ENCODE measurements around the gene FAM184B. TPM values are rescaled to one million over a fixed set of nuclear protein-coding genes. Genes with fewer than 3 reads are reported as not detected.

Gene FAM184B
- total RNA-seq, 1 experiment from 2014 or later = 0.47 TPM

DNA sequence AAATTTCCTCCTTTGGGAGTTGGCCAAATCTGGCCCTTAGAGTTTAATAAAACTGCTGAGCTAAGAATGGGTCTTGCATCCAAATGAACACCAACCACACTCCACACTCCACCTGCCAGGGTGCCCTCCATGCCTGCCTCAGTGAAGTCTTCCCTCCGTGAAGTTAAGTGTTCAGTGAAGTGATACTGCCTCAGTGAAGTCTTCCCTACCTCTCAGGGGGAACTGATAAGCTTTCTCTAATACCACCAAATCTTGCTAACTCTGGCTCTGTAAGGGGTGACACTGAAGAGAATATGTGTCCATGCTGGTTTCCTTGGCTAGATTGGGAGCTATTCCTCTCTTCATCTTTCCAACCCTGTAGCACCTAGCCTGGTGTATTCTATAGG is 139.0 kb downstream of the FAM184B start:
- H3K4me1 ChIP-seq (ENCODE audit: insufficient read depth, low read length) = no peaks in the 10 kb centered on the region
- intact Hi-C loops (cut with micrococcal nuclease) = no loop called here
- no peak for TF ChIP-seq EZH2 (IDR thresholded peaks at IDR 0.05; ENCODE audit: low read length, unreplicated experiment)
- no peak for DNase-seq
- POLR2A ChIA-PET (ENCODE audit: unreplicated experiment) = no interaction called here
- H3K4me3 ChIP-seq (ENCODE audit: low read length) = no peak overlapping the region
- H4K20me1 ChIP-seq (ENCODE audit: low read length) = no peaks in the 10 kb centered on the region
- no peak for ATAC-seq
- BruUV-seq (replicated peaks) = no TSS peak
- H3K9ac ChIP-seq (ENCODE audit: low read length) = no peak overlapping the region
- H3K27me3 ChIP-seq (ENCODE audit: low read length) = no peaks in the 10 kb centered on the region
- CTCF ChIA-PET = no interaction called here
- H3K27ac ChIP-seq (ENCODE audit: low read length) = no peak overlapping the region
- H3K79me2 ChIP-seq (ENCODE audit: low read length) = no peaks in the 10 kb centered on the region
- H3K9me2 ChIP-seq (replicated peaks; ENCODE audit: low read length) = no peaks in the 10 kb centered on the region
- no peak overlapping the region for H3K4me2 ChIP-seq (ENCODE audit: low read length)
- no peak overlapping the region for H2AFZ ChIP-seq (ENCODE audit: low read length)
- H3K9me3 ChIP-seq (ENCODE audit: low read length) = no peaks in the 10 kb centered on the region
- H3K36me3 ChIP-seq (ENCODE audit: low read depth, low read length) = no peaks in the 10 kb centered on the region
- H3F3A ChIP-seq (ENCODE audit: low read length, unreplicated experiment) = no peaks in the 10 kb centered on the region

DNA sequence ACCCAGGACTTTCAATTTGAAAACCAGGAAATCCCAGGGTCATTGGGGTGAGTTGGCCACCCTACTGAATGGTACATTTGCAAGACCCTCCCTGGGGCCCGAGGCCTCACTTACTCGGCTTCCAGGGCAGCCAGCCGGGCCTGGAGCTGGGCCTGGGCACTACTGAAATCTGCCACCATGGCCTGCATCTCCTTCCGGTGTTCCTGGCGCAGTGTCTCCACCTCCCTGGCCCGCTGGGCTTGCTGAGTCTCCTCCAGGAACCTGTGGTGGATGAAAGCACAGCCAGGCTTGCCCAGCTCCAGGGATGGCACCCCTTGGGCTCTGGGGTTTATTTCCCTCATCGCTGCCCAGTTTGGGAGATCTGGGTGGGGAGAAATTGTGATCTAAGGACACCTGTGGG is 142.3 kb downstream of the FAM184B start:
- Histone ChIP-seq H3K9ac (ENCODE audit: low read length) (no peak overlapping the region), H3K4me2 (ENCODE audit: low read length) (no peak overlapping the region), H3K36me3 (ENCODE audit: low read depth, low read length) (no peaks in the 10 kb centered on the region), H3F3A (ENCODE audit: low read length, unreplicated experiment) (no peaks in the 10 kb centered on the region), H3K4me3 (ENCODE audit: low read length) (no peak overlapping the region), H2AFZ (ENCODE audit: low read length) (no peak overlapping the region), H3K9me3 (ENCODE audit: low read length) (no peaks in the 10 kb centered on the region), H3K9me2 (replicated peaks; ENCODE audit: low read length) (no peaks in the 10 kb centered on the region), H3K27ac (ENCODE audit: low read length) (no peak overlapping the region), H3K27me3 (ENCODE audit: low read length) (no peaks in the 10 kb centered on the region), H3K79me2 (ENCODE audit: low read length) (no peaks in the 10 kb centered on the region), H3K4me1 (ENCODE audit: insufficient read depth, low read length) (no peaks in the 10 kb centered on the region), H4K20me1 (ENCODE audit: low read length) (no peaks in the 10 kb centered on the region)
- intact Hi-C loops (cut with micrococcal nuclease) = loop anchor here (5.0 to 10.0 kb wide), 2 partner anchors 42 to 124 kb away; partner anchors contain the start of genes CLRN2 and QDPR
- ATAC-seq (no peak), DNase-seq (no peak)
- BruUV-seq (replicated peaks) = no TSS peak
- ChIA-PET CTCF (no interaction called here), POLR2A (ENCODE audit: unreplicated experiment) (no interaction called here)
- TF ChIP-seq, protein P1, sequence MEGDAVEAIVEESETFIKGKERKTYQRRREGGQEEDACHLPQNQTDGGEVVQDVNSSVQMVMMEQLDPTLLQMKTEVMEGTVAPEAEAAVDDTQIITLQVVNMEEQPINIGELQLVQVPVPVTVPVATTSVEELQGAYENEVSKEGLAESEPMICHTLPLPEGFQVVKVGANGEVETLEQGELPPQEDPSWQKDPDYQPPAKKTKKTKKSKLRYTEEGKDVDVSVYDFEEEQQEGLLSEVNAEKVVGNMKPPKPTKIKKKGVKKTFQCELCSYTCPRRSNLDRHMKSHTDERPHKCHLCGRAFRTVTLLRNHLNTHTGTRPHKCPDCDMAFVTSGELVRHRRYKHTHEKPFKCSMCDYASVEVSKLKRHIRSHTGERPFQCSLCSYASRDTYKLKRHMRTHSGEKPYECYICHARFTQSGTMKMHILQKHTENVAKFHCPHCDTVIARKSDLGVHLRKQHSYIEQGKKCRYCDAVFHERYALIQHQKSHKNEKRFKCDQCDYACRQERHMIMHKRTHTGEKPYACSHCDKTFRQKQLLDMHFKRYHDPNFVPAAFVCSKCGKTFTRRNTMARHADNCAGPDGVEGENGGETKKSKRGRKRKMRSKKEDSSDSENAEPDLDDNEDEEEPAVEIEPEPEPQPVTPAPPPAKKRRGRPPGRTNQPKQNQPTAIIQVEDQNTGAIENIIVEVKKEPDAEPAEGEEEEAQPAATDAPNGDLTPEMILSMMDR (conservative IDR thresholded peaks at IDR 0.05; ENCODE audit: low read depth, low read length) = no peak
- no peak for TF ChIP-seq EZH2phosphoT487 (IDR thresholded peaks at IDR 0.05; ENCODE audit: borderline replicate concordance, low read length)
- no peak for TF ChIP-seq EZH2 (IDR thresholded peaks at IDR 0.05; ENCODE audit: low read length, unreplicated experiment)

DNA sequence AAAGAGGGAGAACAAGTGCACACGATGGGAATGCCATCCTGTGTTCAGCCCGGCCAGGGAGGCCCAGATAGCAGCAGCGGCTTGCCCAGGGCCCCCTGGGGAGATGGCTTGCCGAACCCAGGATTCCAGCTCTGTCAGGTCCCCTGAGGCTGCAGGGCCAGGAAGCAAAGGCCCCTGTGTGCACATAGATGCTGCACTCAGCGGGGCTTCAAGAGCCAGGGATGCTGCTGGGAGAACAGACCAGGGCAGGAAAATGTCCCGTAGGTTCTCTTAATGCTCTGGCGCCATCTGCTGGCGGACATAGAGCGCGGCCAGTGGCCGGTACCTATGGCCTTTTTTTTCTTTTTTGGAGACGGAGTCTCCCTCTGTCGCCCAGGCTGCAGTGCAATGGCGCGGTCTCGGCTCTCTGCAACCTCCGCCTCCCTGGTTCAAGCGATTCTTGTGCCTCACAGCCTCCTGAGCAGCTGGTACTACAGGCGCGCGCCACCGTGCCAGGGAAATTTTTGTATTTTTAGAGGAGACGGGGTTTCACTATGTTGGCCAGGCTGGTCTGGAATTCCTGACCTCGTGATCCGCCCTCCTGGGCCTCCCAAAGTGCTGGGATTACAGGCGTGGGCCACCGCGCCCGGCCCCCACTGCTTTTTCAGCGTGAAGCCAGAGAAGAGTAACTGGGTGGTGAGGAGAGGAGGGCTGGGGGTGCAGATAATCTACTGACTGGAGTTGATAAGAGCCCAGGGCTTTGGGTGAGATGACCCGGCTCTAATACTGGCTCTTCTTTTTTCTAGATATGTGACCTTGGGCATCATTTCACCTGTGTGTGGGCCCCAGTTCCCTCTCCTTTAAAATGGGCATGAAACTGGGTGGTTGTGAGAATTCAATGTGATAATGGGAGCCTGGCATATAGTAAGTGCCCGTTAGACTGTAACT is 144.5 kb downstream of the FAM184B start:
- intact Hi-C loops (cut with micrococcal nuclease) = loop anchor here (1.0 to 10.0 kb wide), 3 partner anchors 40 to 122 kb away; partner anchors contain the start of genes CLRN2 and QDPR

More for the DNA sequence above, 144.5 kb downstream of the FAM184B start:
- H4K20me1 ChIP-seq (ENCODE audit: low read length) = no peaks in the 10 kb centered on the region
- DNase-seq (peak; percentile 74), ATAC-seq (peak; percentile 99)
- ChIA-PET POLR2A (ENCODE audit: unreplicated experiment) (no interaction called here), CTCF (no interaction called here)
- H3K27me3 ChIP-seq (ENCODE audit: low read length) = no peaks in the 10 kb centered on the region
- TF ChIP-seq, protein P1 (conservative IDR thresholded peaks at IDR 0.05; ENCODE audit: low read depth, low read length) = peak; percentile 74
- TF ChIP-seq EZH2 (IDR thresholded peaks at IDR 0.05; ENCODE audit: low read length, unreplicated experiment) (no peak), EZH2phosphoT487 (IDR thresholded peaks at IDR 0.05; ENCODE audit: borderline replicate concordance, low read length) (no peak)
- no peak overlapping the region for H3K27ac ChIP-seq (ENCODE audit: low read length)
- no peak overlapping the region for H2AFZ ChIP-seq (ENCODE audit: low read length)
- no peak overlapping the region for H3K4me3 ChIP-seq (ENCODE audit: low read length)
- peaks cover 9% of the 10 kb centered on the region; the same call in 1 of the 2 replicates for H3K36me3 ChIP-seq (ENCODE audit: low read depth, low read length)
- no peaks in the 10 kb centered on the region for H3K9me2 ChIP-seq (replicated peaks; ENCODE audit: low read length)
- no TSS peak for BruUV-seq (replicated peaks)
- no peak overlapping the region for H3K4me2 ChIP-seq (ENCODE audit: low read length)
- no peak overlapping the region for H3K9ac ChIP-seq (ENCODE audit: low read length)
- no peaks in the 10 kb centered on the region for H3K4me1 ChIP-seq (ENCODE audit: insufficient read depth, low read length)
- no peaks in the 10 kb centered on the region for H3F3A ChIP-seq (ENCODE audit: low read length, unreplicated experiment)
- H3K9me3 ChIP-seq (ENCODE audit: low read length) = no peaks in the 10 kb centered on the region
- H3K79me2 ChIP-seq (ENCODE audit: low read length) = no peaks in the 10 kb centered on the region
